Prostate gland (tissue), 2 donors: ENCODE results near the gene ASCL2. TPM values are rescaled to one million over a fixed set of nuclear protein-coding genes. Genes with fewer than 3 reads are reported as not detected.

Experiments used
- DNase-seq: peaks from one replicate; pipeline ENCODE4 v3.0.0-alpha.2; 2019; ENCODE audit warnings: low spot score
- H3K27ac ChIP-seq, 2 donors: fragments of 200-600 bp; sonication (generic); 2 replicates each; pipeline ENCODE4 v1.5.1; 2017 to 2019
- H3K27me3 ChIP-seq: fragments of 200-600 bp; sonication (generic); replicated peaks from 2 replicates; pipeline ENCODE4 v1.5.1; 2019; ENCODE audit not compliant: insufficient read depth
- H3K36me3 ChIP-seq, 2 donors: fragments of 200-600 bp; sonication (generic); 1 replicate in 1 of 2; 2 replicates in 1 of 2; pipeline versions ENCODE4 v1.5.1 to v1.8.1; 2017 to 2019
- H3K4me1 ChIP-seq: fragments of 200-600 bp; sonication (generic); replicated peaks from 2 replicates; pipeline ENCODE4 v1.5.1; 2019
- H3K4me3 ChIP-seq, 2 donors: fragments of 200-600 bp; sonication (generic); 2 replicates each; pipeline ENCODE4 v1.5.1; 2017 to 2019
- H3K9me3 ChIP-seq: fragments of 200-600 bp; sonication (generic); 2 replicates; pipeline ENCODE4 v1.5.1; 2017
- POLR2A ChIP-seq: fragments of 450-650 bp; IDR thresholded peaks from one replicate; pipeline ENCODE4 v1.6.1; 2016; ENCODE audit warnings: antibody characterized with exemption, mild to moderate bottlenecking
- POLR2AphosphoS5 ChIP-seq: sonication (generic); formaldehyde crosslinking; IDR thresholded peaks from one replicate; pipeline ENCODE4 v1.6.1; 2017; ENCODE audit warnings: antibody characterized with exemption
- WGBS: methylation state at CpG from one replicate; pipeline ENCODE4 v1.1.5; 2018; 5-methylcytosine and 5-hydroxymethylcytosine counted together
- intact Hi-C: fragments of 100-400 bp; cut with DNase I; formaldehyde crosslinking; loops from one replicate; pipeline ENCODE4 v1.14.2; 2022
- total RNA-seq, 2 donors: library from RNA; depleted of rRNA; stranded (reverse); fragments of >200 nt; gene quantifications; one replicate each; pipeline ENCODE4 v1.1.0, GENCODE V29; 2016
- TF ChIP-seq, protein P1 (sequence below), 4 experiments: fragments of 200-600 bp in 2 of 4; fragments of 450-650 bp in 2 of 4; sonication (generic) in 2 of 4; IDR thresholded peaks; 1 replicate in 3 of 4; 2 replicates in 1 of 4; pipeline ENCODE4 v1.5.1; 2016 to 2019; ENCODE audit warnings: antibody characterized with exemption in 4 of 4, mild to moderate bottlenecking in 2 of 4, moderate library complexity in 2 of 4

The ASCL2 gene
- total RNA-seq, 2 donors from 2014 or later = 3.9 to 7.9 TPM

DNA sequence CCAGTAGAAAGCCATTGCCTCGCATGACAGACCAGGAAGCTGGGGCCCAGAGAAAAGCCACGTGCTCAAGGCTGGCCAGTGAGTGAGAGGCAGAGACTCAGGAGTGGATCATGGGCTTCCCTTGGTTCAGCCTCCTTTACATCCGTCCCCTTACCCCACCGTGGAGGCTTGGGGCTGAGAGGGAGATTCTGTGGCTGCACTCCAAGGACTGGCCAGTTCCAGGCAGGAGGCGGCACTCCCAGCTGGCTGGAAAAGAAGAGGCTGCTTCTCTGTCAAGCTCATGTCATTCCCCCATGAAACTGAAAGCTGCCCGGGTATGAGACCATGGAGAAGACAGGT lies 6.6 kb upstream of the ASCL2 start:
- WGBS = 61% methylated on average over 6 of the region's 6 CpGs
- DNase-seq = no peak
- Histone ChIP-seq H3K4me3 (no peak overlapping the region), H3K4me1 (no peaks in the 10 kb centered on the region), H3K36me3 (no peaks in the 10 kb centered on the region), H3K9me3 (no peaks in the 10 kb centered on the region), H3K27ac (no peak overlapping the region), H3K27me3 (no peaks in the 10 kb centered on the region)
- intact Hi-C loops = no loop called here
- no peak for TF ChIP-seq POLR2A
- TF ChIP-seq, protein P1, sequence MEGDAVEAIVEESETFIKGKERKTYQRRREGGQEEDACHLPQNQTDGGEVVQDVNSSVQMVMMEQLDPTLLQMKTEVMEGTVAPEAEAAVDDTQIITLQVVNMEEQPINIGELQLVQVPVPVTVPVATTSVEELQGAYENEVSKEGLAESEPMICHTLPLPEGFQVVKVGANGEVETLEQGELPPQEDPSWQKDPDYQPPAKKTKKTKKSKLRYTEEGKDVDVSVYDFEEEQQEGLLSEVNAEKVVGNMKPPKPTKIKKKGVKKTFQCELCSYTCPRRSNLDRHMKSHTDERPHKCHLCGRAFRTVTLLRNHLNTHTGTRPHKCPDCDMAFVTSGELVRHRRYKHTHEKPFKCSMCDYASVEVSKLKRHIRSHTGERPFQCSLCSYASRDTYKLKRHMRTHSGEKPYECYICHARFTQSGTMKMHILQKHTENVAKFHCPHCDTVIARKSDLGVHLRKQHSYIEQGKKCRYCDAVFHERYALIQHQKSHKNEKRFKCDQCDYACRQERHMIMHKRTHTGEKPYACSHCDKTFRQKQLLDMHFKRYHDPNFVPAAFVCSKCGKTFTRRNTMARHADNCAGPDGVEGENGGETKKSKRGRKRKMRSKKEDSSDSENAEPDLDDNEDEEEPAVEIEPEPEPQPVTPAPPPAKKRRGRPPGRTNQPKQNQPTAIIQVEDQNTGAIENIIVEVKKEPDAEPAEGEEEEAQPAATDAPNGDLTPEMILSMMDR (IDR thresholded peaks at IDR 0.05) = no peak
- no peak for TF ChIP-seq POLR2AphosphoS5

DNA sequence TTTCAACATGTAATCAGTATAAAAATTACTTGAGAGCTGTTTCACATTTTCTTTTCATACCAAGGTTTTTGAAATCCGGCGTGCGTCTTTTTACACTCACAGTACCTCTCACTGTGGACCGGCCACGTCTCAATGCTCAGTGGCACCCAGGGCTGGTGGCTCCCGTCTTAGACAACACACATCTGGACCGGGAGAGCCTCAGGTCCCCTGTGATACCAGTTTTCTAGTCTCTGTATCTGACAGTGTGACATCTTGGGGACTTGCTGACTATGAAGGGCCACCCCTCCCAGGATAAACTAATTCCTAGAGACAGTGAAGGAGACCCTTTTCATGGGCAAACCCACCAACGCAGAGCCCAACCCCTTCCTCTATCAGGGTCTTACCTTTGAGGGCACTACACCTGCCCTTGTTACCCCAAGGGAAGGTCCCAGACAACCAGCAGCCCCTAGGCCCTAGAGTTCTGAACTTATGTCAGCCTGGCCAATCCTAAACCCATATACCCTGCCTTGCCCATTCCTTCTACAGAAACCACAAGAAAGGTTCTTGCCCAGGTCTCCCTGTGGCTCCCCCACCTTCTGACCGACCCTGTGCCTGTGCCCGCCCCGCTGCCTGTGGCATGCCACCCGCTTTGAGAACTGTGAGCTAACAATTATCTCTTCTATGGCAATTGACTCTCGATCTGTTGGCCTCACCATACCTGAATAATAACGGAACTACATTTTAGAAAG lies 6.1 kb upstream of the ASCL2 start:
- no peaks in the 10 kb centered on the region for H3K27me3 ChIP-seq
- no peak for DNase-seq
- no peaks in the 10 kb centered on the region for H3K36me3 ChIP-seq
- H3K4me1 ChIP-seq = no peaks in the 10 kb centered on the region
- intact Hi-C loops = no loop called here
- H3K4me3 ChIP-seq = no peak overlapping the region
- TF ChIP-seq POLR2AphosphoS5 = no peak
- no peak for TF ChIP-seq POLR2A
- TF ChIP-seq, protein P1 (IDR thresholded peaks at IDR 0.05) = no peak
- no peaks in the 10 kb centered on the region for H3K9me3 ChIP-seq
- WGBS = 96% methylated on average over 14 of the region's 14 CpGs
- H3K27ac ChIP-seq = no peak overlapping the region

DNA sequence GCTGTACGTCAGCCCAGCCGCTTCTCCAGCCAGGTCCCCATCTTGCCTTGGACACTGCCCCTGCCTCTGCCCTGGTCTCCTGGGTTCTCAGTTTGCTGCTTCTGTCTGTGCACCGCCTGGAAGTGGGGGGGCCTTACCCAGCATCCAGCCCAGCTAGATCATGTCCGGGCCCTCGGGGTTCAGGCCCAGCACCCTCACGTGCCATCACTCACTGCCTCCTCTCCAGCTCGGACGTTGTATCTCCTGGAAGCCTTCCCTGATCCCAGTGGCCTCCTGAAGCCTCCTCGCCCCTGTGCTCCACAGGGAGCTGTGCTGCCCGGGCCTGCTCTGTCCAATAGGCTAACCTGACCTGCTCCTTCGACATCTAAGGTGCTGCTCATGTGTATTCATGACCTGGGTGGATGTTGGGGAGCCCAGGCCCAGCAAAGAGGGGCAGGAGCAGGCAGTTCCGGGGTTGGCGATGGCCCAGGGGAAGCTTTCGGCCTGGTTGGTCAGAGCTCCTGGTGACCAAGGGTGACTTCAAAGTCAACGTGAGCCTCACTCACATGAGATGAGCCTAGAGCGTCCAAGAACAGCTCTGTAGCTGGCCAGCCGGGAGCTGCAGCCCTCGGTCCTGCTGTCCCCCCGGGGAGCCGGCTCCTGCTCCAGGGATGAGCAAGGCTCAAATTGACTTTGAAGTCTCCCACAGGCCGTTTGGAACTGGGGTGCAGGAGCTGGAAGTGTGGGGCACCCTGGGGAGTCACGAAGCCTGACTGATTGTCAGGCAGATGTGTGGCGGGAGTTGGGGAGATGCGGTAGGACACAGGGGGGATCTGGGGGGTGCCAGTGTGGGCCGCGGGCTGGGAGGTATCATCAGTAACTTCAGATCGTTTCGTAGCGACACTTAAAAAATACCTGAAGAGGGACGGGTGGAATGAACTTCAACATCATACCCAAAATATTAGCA lies 5.2 kb upstream of the ASCL2 start:
- WGBS = 93% methylated on average over 30 of the region's 30 CpGs
- TF ChIP-seq, protein P1 (IDR thresholded peaks at IDR 0.05) = no peak
- TF ChIP-seq POLR2AphosphoS5 (no peak), POLR2A (no peak)
- Histone ChIP-seq H3K4me3 (no peak overlapping the region), H3K36me3 (no peaks in the 10 kb centered on the region), H3K4me1 (peaks cover 6% of the 10 kb centered on the region), H3K27ac (no peak overlapping the region), H3K9me3 (no peaks in the 10 kb centered on the region), H3K27me3 (no peaks in the 10 kb centered on the region)
- no peak for DNase-seq
- intact Hi-C loops = no loop called here

DNA sequence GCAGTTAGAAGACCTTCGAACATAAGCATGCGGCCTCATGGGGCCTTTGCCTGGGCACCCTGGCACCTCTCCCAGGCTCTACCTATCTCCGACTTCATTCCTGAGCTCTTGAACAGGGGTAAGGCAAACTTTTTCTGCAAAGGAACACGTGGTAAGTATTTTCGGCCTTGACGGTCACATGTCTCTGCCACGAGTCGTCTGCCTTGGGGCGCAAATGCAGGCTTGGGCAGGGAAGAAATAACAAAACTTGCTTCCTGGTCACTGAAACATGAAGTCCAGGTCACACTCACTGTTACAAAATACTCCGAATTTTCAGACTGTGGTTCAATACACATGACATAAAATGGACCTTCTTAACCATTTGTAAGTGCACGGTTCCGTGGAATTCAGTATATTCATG lies 3.4 kb upstream of the ASCL2 start:
- Histone ChIP-seq H3K4me3 (no peak overlapping the region), H3K4me1 (peaks cover 11% of the 10 kb centered on the region), H3K27me3 (no peaks in the 10 kb centered on the region), H3K9me3 (no peaks in the 10 kb centered on the region), H3K27ac (no peak overlapping the region), H3K36me3 (no peaks in the 10 kb centered on the region)
- WGBS = 83% methylated on average over 12 of the region's 12 CpGs
- intact Hi-C loops = no loop called here
- DNase-seq = no peak
- TF ChIP-seq POLR2A = no peak
- TF ChIP-seq POLR2AphosphoS5 = no peak
- TF ChIP-seq, protein P1 (IDR thresholded peaks at IDR 0.05) = no peak
